Erythroblast (primary cell): ENCODE data around the gene TENT5A.

Experiments
- GATA1 ChIP-seq: IDR thresholded peaks from 2 replicates; pipeline ENCODE4 v1.6.1; 2011; ENCODE audit warnings: low read depth, mild to moderate bottlenecking, control low read depth, low read length, moderate library complexity
- POLR2A ChIP-seq: IDR thresholded peaks from 2 replicates; pipeline ENCODE4 v1.6.1; 2011; ENCODE audit warnings: mild to moderate bottlenecking, low read length

DNA sequence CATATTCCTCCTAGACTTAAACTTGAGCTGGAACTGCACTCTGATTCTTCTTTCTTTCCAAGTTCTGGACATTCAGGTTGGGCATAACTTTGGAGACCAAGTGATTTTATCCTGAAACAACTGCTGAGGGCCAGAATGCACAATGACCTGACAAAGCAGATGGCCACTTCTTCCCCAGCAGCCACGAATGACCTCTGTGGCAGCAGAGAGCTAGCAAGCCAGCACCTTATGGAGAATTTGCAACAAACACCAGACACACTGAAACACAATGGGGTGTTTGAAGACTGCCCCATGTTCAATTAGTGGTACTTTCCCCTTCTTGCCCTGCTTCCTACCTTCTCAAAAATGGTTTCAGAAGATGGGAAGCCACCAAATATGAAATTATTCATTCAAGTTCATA lies 4.2 kb upstream of the TENT5A start:
- no peak for TF ChIP-seq POLR2A
- TF ChIP-seq GATA1: no peak
